Measurements from ENCODE around the gene WDR11.

GRCh38 chr10:120818301-120818700 is 32.9 kb upstream of the WDR11 start:
- no peak for TF ChIP-seq POLR2A (IDR thresholded peaks at IDR 0.05)
- TF ChIP-seq CTCF (IDR thresholded peaks at IDR 0.05) = no peak

Data from adrenal gland (tissue), 5 donors.